GM21717 (cell line): ENCODE data around the gene PDE4DIP.
"Not testable (repeated sequence)": the region's sequence is repeated elsewhere in the genome, so short reads cannot be mapped to it uniquely, and the experiment has no call there.

ENCODE experiments used
- ATAC-seq: cut with Tn5 transposase; IDR thresholded peaks from one replicate; pipeline ENCODE4 v1.9.1; 2021; ENCODE audit warnings: mild to moderate bottlenecking, moderate library complexity; ENCODE audit not compliant: unreplicated experiment

PDE4DIP gene

DNA sequence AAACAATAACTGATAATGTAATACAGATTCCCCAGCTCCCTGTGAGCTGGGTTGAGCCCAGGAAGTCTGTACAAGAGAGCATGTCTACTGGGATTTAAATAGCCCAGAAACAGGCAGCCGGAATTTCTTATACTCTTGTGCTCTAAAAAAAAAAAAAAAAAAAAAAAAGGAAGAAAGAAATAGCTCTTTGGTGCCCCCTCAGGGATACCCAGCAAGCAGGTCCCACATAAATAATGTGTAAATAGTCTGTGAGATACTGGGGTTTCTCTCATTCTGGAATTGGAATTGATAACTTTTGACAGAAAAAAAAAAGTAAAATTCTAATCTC is 25.4 kb downstream of the PDE4DIP start:
- ATAC-seq = not testable (repeated sequence)

DNA sequence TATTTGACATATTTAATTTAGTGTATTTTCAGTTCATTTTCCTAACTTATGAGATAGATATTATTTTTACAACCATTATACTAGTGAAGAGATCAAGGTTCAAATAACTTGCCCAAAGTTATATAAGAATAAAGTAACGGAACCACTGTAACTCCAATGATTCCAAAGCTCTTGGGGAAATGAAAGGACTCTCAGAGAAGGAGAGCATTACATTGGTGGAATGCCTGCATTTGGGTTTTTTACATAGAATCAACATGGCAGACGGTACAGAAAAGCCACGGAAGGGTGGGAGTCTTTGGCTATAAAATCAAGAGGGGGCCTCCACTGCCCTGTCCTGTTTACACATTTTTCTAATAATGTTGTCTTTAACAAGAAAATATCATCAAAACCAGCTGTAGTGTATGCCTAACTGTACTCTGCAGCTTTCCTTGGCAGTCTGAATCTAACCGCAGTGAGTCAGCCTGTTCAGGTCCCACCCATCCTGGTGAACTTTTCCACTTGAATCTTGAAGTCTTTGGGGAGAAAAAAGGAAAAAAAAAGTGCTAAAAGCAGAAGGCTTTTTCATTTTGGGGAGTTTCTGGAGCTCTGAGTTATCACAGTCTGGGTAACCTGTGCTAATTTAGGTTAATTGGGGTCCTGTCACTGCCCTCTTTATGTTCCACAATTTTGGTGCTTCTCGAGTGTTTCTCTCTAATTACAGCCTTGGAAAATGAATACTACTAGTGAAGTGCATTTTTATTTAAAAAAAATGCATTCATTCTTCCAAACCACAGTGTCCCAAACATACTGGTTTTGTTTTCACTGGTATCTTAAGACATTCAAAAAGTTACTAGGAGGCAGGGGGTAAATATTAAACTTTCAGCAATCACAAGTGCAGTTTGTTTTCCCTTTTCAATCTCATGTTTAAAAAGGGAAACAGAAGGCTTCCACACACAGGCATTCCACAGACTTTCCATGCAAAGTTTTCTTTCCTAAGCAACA is 30.5 kb downstream of the PDE4DIP start:
- not testable (repeated sequence) for ATAC-seq

DNA sequence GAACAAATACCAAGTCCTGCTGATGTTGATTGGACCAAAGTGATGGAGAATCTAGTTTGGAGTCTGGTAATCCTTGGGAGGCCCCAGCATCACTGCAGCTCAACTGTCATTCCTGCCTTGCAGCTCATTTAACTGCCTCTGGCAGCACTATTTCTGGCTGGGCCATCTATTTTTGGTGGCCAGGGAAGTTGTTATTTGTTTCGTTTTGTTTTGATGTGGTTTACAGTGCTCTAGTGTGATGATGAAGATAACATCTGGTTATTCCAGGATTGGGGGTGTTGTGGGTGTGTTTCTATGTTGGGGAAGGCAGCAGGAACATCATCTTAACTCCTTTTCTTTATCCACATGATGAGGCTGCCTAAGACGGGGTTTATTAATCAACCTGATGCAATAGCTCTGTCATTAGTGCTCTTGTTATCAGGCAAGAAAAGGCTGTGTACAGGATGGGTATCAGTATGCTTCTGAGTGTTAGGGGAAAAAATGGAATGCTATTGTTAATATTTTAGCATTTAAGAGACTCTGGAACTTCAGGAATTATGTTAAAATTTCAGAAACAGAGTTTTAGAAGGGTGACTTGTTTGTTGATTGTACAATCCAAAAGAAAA is 35.7 kb downstream of the PDE4DIP start:
- ATAC-seq = not testable (repeated sequence)

DNA sequence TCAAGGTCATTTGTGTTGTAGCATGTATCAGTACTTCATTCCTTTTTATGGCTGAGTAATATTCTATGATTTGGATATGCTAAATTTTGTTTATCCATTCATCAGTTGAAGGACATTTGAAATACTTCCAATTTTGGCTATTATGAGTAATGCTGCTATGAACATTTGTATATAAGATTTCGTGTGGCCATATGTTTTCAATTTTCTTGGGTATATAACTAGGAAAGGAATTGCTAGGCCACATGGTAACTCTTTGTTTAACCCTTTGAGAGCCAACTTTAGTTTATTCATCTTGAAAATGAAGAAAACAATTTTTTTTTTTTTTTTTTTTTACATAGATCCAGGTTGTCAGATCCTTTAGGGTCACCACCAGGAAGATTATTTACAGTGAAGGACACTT is 37.0 kb downstream of the PDE4DIP start:
- not testable (repeated sequence) for ATAC-seq

DNA sequence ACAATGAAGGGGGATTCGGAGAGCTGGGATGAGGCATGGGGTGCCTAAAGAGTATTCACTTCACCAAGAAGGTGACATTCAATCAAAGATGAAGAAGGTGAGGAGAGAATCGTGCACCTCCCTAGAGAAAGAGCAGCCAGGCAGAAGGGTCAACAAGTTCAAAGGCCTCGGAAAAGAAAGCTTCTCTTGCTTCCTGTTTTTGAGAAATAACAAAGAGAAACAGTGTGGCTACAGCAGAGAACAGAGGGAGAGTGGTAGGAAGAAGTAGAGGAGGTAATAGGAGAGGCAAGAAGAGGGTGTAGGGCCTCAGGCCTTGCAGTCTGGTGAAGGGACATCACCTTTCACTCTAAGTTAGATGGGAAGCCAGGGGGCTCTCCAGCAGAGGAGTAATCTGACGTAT is 41.0 kb downstream of the PDE4DIP start:
- not testable (repeated sequence) for ATAC-seq

DNA sequence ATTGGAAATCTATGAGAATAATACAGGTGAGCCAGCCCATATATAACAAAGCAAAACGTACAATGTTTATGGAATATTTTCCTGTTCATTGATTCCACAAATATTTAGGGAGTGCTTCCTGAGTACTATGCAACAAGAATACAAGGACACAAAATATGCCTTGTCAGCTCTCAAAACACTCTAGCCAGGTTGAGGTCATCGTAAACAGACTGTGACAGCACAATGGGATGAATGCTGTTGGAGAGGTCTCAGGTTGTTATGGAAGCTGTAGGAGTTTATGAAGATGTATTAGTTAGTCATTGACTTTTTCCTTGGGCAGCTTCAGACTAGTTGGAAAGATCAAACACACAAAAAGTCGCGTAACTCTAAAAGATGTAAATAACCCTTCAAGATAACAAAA is 42.1 kb downstream of the PDE4DIP start:
- ATAC-seq = not testable (repeated sequence)

DNA sequence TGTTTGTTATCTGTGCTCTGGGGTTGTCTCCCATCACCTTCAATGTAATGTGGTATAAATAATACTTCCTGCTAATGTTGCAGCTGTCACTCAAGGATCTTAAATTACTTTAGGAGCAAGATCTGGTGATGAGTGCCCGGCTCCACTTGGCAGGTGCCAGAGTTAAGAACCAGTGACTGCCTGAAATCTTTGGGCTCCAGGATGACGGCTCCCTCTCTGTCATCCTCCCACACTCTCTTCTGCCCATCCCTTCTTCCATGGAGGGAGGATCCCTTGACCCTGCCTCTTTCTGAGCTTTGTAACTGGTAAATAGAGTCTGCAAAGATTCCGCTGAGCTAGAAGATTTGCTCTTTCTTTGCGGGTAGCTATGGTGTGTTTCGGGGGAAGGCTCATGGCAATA is 44.4 kb downstream of the PDE4DIP start:
- ATAC-seq = not testable (repeated sequence)

DNA sequence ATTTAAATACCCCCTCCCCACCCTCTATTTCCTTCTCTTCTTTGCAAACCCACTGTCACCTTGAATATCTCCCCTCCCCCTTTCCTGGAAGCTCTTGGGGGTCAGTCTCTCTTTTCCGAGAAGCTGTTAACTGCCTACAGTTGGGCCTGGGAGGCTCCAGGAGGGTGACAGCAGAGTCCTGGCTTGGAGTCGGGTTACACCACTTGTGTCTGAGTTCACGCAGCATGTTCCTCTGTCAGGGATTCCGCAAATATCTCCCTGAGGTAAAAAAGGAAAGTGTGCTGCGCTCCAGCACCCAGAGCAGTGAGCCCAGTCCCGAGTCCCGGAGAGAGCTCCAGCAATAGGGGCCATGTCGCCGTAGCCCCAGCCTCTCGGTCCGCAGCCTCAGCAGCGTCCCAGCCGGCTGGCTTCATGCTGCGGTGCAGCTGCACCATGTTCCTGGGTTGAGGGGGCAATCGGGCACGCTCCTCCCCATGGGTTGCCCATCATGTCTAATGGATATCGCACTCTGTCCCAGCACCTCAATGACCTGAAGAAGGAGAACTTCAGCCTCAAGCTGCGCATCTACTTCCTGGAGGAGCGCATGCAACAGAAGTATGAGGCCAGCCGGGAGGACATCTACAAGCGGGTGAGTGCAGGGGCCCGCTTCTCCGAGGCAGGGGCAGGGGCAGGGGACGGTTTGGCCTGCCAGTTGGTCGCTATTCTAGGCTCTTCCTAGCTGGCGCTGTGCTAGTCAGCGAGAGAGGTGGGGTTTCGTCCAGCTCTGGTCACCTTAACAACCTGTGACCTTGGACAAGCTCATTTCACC is 45.2 kb downstream of the PDE4DIP start:
- not testable (repeated sequence) for ATAC-seq

DNA sequence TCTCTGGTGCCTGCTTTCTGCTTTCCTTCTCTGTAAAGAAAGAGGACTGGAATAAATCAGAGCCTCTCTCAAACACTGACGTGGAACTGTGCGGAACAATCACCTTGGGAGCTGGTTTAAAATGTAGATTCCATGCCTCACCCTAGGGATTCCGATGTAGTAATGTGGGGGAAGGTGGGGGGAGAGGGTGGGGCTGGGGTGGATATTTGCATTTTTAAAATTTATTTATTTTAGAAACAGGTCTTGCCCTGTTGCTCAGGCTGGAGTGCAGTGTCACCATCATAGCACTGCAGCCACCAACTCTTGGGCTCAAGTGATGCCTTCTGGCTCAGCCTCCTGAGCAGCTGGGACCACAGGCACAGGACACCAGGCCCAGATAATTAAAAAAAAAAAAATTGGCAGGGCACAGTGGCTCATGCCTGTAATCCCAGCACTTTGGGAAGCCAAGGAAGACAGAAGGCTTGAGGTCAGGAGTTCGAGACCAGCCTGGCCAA is 45.9 kb downstream of the PDE4DIP start:
- not testable (repeated sequence) for ATAC-seq

DNA sequence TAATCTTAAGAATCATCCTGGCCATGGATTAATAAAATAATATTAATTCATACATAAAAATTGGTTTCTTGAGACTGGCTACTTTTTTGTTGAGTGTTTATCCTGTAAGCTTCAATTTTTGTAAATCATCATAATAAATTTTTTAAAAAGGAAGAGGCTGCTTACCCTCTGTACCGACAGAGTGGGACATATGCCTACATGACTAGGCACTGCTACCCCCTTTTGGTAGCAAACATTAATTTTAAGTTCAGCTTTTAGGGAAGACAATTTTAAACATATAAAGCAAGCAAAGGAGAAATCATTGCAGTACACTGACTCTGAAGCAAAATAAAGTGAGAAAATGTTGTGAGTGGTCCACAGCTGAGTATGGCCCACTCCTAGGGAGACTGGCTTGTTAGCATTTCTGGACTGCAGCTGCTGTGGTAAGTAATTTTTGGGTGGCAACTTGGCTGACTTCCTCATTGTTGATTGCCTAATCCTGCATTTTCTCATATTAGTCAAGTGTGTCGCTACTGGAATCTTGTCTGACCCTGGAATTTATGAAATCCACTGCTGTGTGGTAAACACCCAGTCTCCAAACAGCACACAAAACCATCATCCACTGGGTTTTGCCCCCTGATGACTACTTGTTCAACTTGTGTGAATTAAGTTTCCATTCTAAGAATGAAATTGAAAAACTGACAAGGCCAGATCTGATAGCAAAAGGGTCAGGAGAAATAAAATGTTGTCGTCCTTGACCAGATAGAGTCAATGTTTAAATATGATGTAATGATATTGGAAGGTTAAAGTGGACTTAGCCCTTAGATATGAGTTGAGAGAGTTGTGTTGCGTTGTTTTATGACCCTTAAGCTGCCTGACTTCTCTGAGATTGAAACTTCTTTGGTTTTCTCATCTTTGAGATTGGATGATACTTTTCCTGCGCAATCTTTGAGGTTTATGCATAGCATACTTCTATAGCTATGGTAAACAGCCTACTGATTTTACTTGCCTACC is 50.4 kb downstream of the PDE4DIP start:
- ATAC-seq = not testable (repeated sequence)

DNA sequence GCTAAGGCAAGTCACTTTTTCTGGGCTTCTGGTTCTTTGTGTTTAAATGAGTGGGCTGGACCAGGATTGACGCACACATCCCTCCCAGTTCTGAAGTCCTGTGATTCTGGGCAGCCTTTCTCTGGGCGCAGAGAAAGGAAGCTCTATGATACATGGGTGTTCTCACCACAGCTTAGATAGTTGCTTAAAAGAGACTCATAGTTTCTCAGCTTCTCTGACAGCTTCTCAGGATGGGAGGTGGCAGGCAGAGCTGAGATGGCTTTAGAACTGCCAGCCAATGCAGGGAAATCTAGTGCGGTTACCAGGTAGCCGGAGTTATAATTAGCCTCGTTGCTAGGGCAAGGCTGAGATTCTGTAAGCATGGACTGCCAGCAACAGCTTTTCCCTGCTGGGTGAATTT is 55.8 kb downstream of the PDE4DIP start:
- not testable (repeated sequence) for ATAC-seq

DNA sequence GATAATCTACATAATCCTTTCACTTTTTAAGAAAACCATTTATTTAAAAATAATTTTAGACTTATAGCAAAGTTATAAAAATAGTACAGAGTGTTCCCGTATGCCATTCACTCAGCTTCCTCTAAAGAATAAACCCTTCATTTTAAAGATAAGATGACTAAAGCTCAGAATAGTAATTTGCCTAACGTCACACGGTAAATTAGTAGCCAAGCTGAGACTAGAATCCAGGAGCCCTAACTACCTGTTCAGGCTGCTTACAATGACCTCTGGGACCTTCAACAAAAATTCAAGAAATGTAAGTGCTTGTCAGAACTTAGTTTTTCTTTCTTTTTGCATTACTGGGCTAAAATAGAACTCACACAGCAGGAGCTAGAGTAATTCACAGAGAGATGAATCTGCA is 56.5 kb downstream of the PDE4DIP start:
- ATAC-seq = not testable (repeated sequence)

DNA sequence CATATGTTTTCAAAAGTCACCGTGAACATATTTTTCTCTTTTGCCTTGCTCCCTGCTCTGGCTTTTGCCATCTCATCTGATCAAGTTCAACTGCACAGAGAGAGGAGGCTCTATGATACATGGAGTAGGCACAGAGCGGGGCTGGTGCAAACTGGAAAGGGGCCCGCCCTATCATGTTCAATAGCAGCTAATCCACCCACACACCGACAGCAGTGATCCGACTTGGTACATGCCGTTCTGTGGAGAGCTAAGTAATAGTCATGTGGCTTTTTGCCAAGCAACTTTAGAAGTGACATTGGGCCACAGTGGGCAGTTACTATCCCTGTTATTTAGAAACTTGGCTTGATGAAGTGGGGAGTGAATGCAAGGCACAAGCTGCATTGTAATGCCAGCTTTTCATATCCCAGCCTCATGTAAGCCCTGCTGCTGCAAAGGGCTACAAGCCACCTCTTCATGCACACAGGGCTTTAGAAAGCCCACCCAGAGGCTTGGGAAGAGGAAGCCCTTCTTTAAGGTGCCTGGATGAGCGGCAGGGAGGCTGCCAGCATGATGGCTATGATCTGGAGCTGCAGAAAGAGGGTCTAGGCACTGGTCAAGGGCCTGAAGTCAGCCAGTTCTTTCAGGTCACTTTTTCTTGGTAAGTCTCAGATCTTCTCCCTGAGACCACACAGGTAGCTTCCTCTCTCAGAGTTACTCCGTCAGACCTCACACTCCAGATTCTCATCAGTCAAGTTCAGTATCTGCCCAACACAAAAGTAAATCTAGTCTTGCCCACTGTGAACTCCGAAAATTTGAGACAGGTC is 57.1 kb downstream of the PDE4DIP start:
- ATAC-seq = not testable (repeated sequence)

DNA sequence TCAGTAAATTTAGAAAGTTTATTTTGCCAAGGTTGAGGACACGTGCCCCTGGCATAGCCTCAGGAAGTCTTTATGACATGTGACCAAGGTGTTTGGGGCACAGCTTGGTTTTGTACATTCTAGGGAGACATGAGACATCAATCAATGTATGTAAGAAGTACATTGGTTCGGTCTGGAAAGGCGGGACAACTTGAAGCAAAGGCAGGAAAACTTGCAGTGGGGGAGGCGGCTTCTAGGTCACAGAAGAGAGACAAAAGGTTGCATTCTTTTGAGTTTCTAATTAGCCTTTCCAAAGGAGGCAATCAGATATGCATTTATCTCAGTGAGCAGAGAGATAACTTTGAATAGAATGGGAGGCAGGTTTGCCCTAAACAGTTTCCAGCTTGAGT is 57.7 kb downstream of the PDE4DIP start:
- not testable (repeated sequence) for ATAC-seq

DNA sequence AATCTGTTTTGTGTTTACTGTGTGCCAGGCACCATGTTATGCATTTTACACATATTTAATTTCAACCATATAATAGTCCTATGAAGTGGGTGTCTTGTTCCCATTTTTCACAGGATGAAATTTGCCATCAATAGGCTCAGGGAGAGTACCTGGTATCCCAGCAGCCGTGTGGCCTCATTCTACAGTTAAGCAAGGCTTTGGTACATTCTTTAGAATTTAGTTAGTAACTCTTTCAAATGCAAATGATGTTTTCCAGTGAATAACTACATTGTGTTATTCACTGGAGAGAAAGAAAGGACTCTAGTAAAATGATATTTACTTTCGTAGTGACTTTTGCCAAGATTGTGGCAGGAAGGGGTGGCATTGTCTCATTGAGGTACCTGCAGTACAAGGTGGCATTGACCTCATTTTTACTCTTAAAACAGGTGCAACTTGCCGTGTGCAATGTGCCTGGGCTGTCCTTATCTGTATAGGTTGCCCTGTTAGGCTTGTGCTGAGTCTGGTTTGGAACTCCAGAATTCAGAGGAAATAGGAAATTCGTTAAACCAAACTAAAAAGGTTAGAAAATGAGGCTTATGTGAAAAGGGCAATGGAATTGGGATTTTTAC is 65.1 kb downstream of the PDE4DIP start:
- not testable (repeated sequence) for ATAC-seq

DNA sequence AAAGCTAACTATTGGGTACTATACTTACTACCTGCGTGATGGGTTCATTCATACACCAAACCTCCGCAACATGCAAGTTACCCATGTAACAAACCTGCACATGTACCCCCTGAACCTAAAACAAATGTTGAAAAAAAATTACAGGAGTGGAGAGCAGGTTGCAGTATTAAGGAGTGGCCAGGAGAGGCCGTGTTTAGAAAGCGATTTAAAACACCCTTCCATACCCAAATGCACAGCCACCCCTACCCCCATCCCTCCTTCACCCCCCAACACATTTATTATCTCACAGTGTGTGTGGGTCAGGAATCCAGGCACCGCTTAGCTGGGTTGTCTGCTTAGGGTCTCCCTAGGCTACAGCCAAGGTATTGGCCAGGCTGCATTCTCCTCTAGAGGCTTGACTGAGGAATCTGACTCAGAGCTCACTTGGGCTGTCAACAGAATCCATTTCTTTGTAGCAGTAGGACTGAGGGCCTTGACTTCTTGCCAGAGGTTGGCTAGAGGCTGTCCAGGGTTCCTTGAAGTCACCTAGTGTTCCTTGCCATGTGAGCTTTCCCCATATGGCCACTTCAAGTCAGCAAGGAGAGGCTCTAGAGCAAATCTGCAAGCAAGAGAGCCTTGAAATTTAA is 67.2 kb downstream of the PDE4DIP start:
- not testable (repeated sequence) for ATAC-seq

DNA sequence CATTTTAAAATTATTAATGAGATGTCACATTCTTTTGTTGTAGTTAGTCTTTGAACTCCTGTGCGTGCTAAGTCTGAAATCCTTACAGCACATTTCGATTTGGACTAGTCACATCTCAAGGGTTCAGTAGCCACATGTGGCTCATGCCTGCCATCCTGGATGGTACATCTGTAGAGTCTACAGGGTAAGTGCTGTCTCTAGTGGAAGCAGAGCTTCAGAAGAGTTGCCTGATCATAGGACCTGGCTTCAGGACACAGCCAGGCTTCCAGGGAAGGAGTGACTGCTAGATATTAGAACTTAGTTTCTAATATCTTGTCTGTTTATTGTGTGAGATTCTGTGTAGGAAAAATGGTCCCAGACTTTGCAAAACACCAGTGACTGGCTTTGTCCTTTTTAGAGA is 72.0 kb downstream of the PDE4DIP start:
- ATAC-seq = not testable (repeated sequence)

DNA sequence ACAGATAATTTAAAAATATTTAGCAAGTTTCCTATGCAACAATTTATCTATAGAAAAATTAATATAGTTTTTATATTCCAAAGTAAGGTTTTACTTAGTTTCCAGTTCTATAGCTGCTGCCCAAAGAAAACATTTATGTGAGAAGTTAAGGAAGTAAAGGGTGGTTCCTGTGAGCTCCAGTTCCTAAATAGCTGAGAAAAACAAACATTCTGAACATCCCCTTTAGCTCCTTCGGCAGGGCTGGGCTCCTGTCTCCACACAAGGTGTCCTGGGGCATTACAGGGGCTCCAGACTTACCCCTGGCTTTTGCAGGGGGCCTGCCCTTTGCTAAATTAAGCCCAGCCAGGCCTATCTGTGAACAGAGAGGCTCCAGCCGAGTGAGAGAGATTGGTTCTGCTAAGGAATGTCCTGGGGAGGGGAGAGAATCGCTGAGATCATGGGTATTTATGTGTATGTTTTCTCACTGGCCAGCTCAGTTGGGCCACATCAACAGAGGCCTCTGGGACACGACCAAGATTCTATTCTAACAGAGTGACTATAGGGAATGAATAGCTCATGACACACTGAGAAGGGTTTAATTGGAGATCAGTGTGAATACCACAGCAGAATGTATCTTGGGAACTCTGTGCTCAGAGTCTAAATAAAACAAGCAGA is 72.6 kb downstream of the PDE4DIP start:
- ATAC-seq = not testable (repeated sequence)
